Colonic mucosa (tissue), 4 donors: ENCODE measurements around the gene SLC26A5. TPM values are rescaled to one million over a fixed set of nuclear protein-coding genes. Genes with fewer than 3 reads are reported as not detected.

Experiments used
- DNase-seq: peaks from one replicate; pipeline ENCODE4 v3.0.0-alpha.2; 2020
- H3K27ac ChIP-seq: fragments of 200-600 bp; one replicate; pipeline ENCODE4 v1.8.0; 2021
- H3K27me3 ChIP-seq: fragments of 200-600 bp; one replicate; pipeline ENCODE4 v1.8.0; 2021
- H3K36me3 ChIP-seq: fragments of 200-600 bp; one replicate; pipeline ENCODE4 v1.8.0; 2021
- H3K4me1 ChIP-seq: fragments of 200-600 bp; one replicate; pipeline ENCODE4 v1.8.0; 2021; ENCODE audit warnings: mild to moderate bottlenecking
- H3K4me3 ChIP-seq: fragments of 200-600 bp; one replicate; pipeline ENCODE4 v1.8.0; 2021
- H3K9ac ChIP-seq, 2 donors: one replicate each; pipeline ENCODE4 v1.7.0; 2013; ENCODE audit warnings: control low read depth in 2 of 2, low read depth in 2 of 2, low read length in 2 of 2
- H3K9me3 ChIP-seq: fragments of 200-600 bp; one replicate; pipeline ENCODE4 v1.8.0; 2021
- intact Hi-C: fragments of 100-400 bp; cut with DNase I; formaldehyde crosslinking; loops from one replicate; pipeline ENCODE4 v1.14.1; 2022
- total RNA-seq, 2 donors: library from RNA; stranded (reverse); fragmentation: NEBNext Ultra II Directional in 1 of 2; extraction: Animal tissue kit (Norgen Biotek cat#: 25700) in 1 of 2; gene quantifications; one replicate each; pipeline ENCODE4 v1.2.1, GENCODE V29; 2021
- TF ChIP-seq, protein P1 (sequence below): fragments of 200-600 bp; IDR thresholded peaks from one replicate; pipeline ENCODE4 v1.8.0; 2022; ENCODE audit warnings: antibody characterized with exemption, mild to moderate bottlenecking
- donor health status: healthy.
- donor health status: DM: no; HTN: no; CAD: no.
- donor health status: DM: no; HTN: no; CAD: no.

Gene SLC26A5
- total RNA-seq, 2 donors from 2014 or later: 0.25 TPM; not detected in 1

GRCh38 chr7:103437623-103438022, 8.4 kb downstream of the SLC26A5 start:
- Histone ChIP-seq H3K27ac (no peak overlapping the region), H3K4me3 (no peak overlapping the region), H3K9me3 (no peaks in the 10 kb centered on the region), H3K9ac (no peak overlapping the region), H3K36me3 (no peaks in the 10 kb centered on the region), H3K27me3 (no peaks in the 10 kb centered on the region), H3K4me1 (no peaks in the 10 kb centered on the region)
- no peak for DNase-seq
- TF ChIP-seq, protein P1, sequence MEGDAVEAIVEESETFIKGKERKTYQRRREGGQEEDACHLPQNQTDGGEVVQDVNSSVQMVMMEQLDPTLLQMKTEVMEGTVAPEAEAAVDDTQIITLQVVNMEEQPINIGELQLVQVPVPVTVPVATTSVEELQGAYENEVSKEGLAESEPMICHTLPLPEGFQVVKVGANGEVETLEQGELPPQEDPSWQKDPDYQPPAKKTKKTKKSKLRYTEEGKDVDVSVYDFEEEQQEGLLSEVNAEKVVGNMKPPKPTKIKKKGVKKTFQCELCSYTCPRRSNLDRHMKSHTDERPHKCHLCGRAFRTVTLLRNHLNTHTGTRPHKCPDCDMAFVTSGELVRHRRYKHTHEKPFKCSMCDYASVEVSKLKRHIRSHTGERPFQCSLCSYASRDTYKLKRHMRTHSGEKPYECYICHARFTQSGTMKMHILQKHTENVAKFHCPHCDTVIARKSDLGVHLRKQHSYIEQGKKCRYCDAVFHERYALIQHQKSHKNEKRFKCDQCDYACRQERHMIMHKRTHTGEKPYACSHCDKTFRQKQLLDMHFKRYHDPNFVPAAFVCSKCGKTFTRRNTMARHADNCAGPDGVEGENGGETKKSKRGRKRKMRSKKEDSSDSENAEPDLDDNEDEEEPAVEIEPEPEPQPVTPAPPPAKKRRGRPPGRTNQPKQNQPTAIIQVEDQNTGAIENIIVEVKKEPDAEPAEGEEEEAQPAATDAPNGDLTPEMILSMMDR: no peak
- intact Hi-C loops: no loop called here

DNA sequence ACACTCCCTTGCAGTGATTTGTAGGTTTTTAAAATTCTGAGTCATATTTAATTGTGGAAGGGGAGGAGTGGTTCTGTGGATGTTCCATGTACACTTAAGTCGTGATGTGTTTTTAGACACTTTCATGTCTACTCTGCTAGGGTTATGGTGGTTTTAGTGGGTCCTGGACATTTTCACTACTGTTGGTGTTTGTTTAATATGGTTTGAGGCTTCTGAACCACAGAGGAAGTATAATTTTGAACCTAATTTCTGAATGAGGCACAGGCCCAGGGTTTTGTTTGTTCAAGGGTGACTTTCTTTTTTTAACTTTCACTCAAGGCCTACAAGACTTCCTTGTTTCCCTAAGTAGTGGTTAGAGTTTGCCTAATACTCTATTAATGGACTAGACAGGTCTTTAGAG, 13.3 kb downstream of the SLC26A5 start:
- Histone ChIP-seq H3K4me1 (no peaks in the 10 kb centered on the region), H3K27me3 (no peaks in the 10 kb centered on the region), H3K36me3 (no peaks in the 10 kb centered on the region), H3K9me3 (no peaks in the 10 kb centered on the region), H3K27ac (no peak overlapping the region), H3K4me3 (no peak overlapping the region), H3K9ac (no peak overlapping the region)
- TF ChIP-seq, protein P1: no peak
- intact Hi-C loops: no loop called here
- no peak for DNase-seq

DNA sequence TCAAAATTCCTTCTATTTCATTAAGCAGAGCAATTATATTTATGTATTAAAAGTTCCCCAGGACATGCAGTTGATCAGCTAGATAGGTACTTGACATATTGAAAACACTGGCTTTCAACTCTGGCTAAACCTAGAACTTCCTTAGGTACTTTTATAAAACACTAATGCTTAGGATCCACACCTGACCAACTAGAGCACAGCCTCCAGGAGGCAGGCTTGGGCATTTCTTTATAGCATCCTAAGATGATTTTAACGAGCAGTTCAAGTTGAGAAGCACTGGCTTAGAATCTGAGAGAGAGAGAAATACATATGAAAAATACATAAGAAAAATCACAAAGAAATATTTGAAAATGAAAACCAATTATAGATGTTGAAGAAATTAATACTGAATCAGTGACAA, 20.8 kb downstream of the SLC26A5 start:
- Histone ChIP-seq H3K36me3 (no peaks in the 10 kb centered on the region), H3K27me3 (no peaks in the 10 kb centered on the region), H3K9ac (no peak overlapping the region), H3K9me3 (no peaks in the 10 kb centered on the region), H3K4me3 (no peak overlapping the region), H3K4me1 (no peaks in the 10 kb centered on the region), H3K27ac (no peak overlapping the region)
- no peak for DNase-seq
- TF ChIP-seq, protein P1: no peak
- intact Hi-C loops: no loop called here

DNA sequence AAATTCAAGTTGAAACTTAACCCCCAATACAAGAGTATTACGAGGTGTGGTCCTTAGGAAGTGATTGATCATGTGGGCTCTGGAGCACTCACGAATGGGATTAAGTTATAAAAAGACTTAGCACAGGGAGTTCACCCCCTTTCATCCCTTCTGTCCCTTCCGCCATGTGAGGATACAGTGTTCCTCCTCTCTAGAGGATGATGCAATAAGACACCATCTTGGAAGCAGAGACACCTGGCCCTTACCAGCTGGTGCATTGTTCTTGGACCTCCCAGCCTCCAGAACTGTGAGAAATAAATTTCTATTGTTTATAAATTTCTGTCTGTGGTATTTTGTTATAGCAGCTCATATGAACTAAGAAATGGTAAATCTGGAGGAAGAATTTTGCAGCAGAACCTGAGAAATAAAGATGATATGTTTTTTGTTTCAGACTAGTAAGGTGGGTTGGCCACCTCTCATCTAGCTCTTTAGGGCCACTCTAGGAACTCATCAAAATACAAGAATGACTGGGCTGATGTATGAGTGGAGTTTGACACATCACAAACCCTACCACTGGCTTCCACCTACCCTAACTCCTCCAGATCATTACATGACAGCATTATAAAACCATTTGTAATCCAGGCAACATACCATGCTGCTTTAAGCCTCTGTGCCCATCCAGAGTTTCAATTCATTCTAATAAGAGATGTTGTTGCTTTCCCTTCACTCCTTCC, 22.4 kb downstream of the SLC26A5 start:
- TF ChIP-seq, protein P1: no peak
- Histone ChIP-seq H3K9me3 (no peaks in the 10 kb centered on the region), H3K9ac (no peak overlapping the region), H3K36me3 (no peaks in the 10 kb centered on the region), H3K4me1 (no peaks in the 10 kb centered on the region), H3K27me3 (no peaks in the 10 kb centered on the region), H3K4me3 (no peak overlapping the region), H3K27ac (no peak overlapping the region)
- DNase-seq: no peak
- intact Hi-C loops: no loop called here

- Histone ChIP-seq H3K9me3 (no peaks in the 10 kb centered on the region), H3K27me3 (no peaks in the 10 kb centered on the region), H3K27ac (no peak overlapping the region), H3K36me3 (no peaks in the 10 kb centered on the region), H3K9ac (no peak overlapping the region), H3K4me1 (no peaks in the 10 kb centered on the region), H3K4me3 (no peak overlapping the region)
- intact Hi-C loops: no loop called here
- TF ChIP-seq, protein P1: no peak
- no peak for DNase-seq
These were observed 25.1 kb downstream of the SLC26A5 start for GRCh38 chr7:103420857-103421384.
